ENCODE results near the gene CEP41. TPM values are rescaled to one million over a fixed set of nuclear protein-coding genes. Genes with fewer than 3 reads are reported as not detected.
A peak's percentile ranks its signal among the peaks of the same experiment; 100 is the strongest.
"Not testable (repeated sequence)": the region's sequence is repeated elsewhere in the genome, so short reads cannot be mapped to it uniquely, and the experiment has no call there.

The CEP41 gene
- polyA plus RNA-seq, 6 donors from 2014 or later, result 6.2 to 20.7 (median 10.3) TPM

DNA sequence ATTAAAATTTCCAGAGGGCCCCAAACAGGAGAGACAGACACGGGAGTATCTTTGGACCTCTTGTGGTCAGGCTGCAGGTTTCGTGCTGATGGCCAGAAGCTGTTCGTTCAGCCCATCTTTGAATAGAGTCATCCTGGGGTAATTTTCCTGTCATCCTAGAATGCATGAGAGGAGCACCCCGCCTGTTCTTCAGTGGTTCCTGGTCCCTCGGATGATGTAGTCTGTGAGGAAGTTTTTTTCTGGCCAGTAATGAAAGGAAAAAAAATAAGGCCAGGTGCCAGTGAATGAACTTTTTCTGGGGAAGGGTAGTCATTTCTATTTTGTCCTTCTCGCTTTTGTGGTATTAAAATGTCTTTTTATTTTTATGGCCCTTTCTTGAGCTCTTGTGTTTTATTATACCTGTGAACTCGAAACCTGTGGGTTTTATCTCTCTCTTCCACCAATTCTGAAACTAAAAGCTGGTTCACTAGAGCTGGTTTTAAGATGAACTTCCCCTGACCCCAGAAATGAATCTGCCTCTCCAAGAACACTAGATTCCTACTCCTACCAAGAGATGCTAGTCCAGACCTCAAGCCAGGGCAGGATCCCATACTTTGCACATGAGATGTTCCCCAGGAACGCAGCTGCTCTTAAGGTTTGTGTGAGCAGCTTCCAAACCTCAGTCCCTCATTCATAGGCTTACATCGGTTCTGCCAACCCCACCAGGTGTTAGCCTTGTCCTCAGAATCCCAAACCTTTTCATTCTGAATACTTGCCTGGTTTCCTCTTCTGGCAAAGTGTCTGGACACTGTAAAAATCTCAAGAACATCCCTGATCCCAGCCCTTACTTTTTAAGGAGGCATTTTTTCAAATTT lies 35.7 kb upstream of the CEP41 start:
- peaks cover 0 to 9% (median 2%) of the 10 kb centered on the region in 7 donors for H3K9me3 Mint-ChIP-seq
- ATAC-seq (ENCODE audit: low read depth in 2 of 2) (no peak), DNase-seq (no peak)
- no peak overlapping the region for H3K27ac Mint-ChIP-seq
- H3K27me3 Mint-ChIP-seq, result peaks cover 0 to 8% (median 0%) of the 10 kb centered on the region in 3 donors
- H3K4me3 Mint-ChIP-seq, result peak overlapping the region in 1 of 8 donors; percentile 38
- peaks cover 15 to 24% (median 24%) of the 10 kb centered on the region in 3 donors for H3K4me1 Mint-ChIP-seq
- no peaks in the 10 kb centered on the region for H3K36me3 Mint-ChIP-seq

DNA sequence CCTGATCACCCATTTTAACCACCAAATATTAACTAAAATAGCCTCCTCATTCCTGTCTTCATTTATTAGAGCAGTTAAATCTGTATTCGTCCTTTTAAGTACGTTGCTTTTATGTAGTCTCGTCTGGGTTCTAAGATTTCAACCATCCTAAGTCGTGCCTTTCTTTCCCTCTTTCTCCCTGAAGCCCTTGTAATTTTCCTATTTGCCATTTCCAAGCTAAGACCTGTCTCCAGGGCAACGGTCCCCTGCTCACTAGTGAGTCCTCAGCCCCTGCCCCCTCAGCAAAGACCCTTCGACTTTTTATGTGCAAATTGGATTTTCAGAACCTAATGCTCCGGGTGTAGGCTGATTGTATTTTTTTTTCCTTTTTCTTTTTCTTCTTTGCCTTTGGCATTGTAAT lies 35.0 kb upstream of the CEP41 start:
- no peaks in the 10 kb centered on the region for H3K36me3 Mint-ChIP-seq
- H3K27ac Mint-ChIP-seq, result peak overlapping the region in 1 of 6 donors; percentile 25
- no peak overlapping the region for H3K4me3 Mint-ChIP-seq
- H3K9me3 Mint-ChIP-seq, result peaks cover 0 to 9% (median 2%) of the 10 kb centered on the region in 7 donors
- DNase-seq, result no peak
- ATAC-seq (ENCODE audit: low read depth in 2 of 2), result no peak
- peaks cover 0 to 8% (median 0%) of the 10 kb centered on the region in 3 donors for H3K27me3 Mint-ChIP-seq
- H3K4me1 Mint-ChIP-seq, result peaks cover 15 to 25% (median 24%) of the 10 kb centered on the region in 3 donors

GRCh38 chr7:130473876-130474275 lies 33.1 kb upstream of the CEP41 start:
- no peak for ATAC-seq (ENCODE audit: low read depth in 2 of 2)
- H3K4me1 Mint-ChIP-seq, result peaks cover 15 to 25% (median 24%) of the 10 kb centered on the region in 3 donors
- no peak overlapping the region for H3K27ac Mint-ChIP-seq
- H3K9me3 Mint-ChIP-seq, result peaks cover 0 to 9% (median 2%) of the 10 kb centered on the region in 7 donors
- H3K36me3 Mint-ChIP-seq, result no peaks in the 10 kb centered on the region
- peak overlapping the region in 1 of 8 donors; percentile 17 for H3K4me3 Mint-ChIP-seq
- peaks cover 0 to 5% (median 0%) of the 10 kb centered on the region in 3 donors for H3K27me3 Mint-ChIP-seq
- DNase-seq, result no peak

- Mint-ChIP-seq H3K27me3 (peaks cover 0 to 8% (median 5%) of the 10 kb centered on the region in 3 donors), H3K4me3 (peak overlapping the region in 1 of 8 donors; percentile 14), H3K4me1 (peaks cover 15 to 25% (median 24%) of the 10 kb centered on the region in 3 donors), H3K9me3 (peaks cover 0 to 5% (median 0%) of the 10 kb centered on the region in 7 donors), H3K36me3 (no peaks in the 10 kb centered on the region), H3K27ac (no peak overlapping the region)
- DNase-seq, result no peak
- peak; percentile 58 to 72 for ATAC-seq (ENCODE audit: low read depth in 2 of 2)
These were observed 32.5 kb upstream of the CEP41 start for GRCh38 chr7:130473289-130473688.

- H3K4me3 Mint-ChIP-seq, result peak overlapping the region in 1 of 8 donors; percentile 1
- H3K9me3 Mint-ChIP-seq, result peaks cover 0 to 2% (median 0%) of the 10 kb centered on the region in 7 donors
- H3K27ac Mint-ChIP-seq, result peak overlapping the region in 1 of 6 donors; percentile 88
- ATAC-seq (ENCODE audit: low read depth in 2 of 2), result no peak
- peaks cover 4 to 9% (median 7%) of the 10 kb centered on the region in 3 donors for H3K27me3 Mint-ChIP-seq
- H3K36me3 Mint-ChIP-seq, result no peaks in the 10 kb centered on the region
- H3K4me1 Mint-ChIP-seq, result peaks cover 15 to 25% (median 24%) of the 10 kb centered on the region in 3 donors
- no peak for DNase-seq
These were observed 31.2 kb upstream of the CEP41 start for GRCh38 chr7:130471974-130472373.

GRCh38 chr7:130468612-130469011 lies 27.8 kb upstream of the CEP41 start:
- Mint-ChIP-seq H3K36me3 (no peaks in the 10 kb centered on the region), H3K4me1 (peaks cover 8 to 15% (median 15%) of the 10 kb centered on the region in 3 donors), H3K9me3 (peaks cover 0 to 12% (median 0%) of the 10 kb centered on the region in 7 donors), H3K27ac (no peak overlapping the region), H3K27me3 (peaks cover 4 to 9% (median 7%) of the 10 kb centered on the region in 3 donors), H3K4me3 (no peak overlapping the region)
- DNase-seq, result no peak
- no peak for ATAC-seq (ENCODE audit: low read depth in 2 of 2)

DNA sequence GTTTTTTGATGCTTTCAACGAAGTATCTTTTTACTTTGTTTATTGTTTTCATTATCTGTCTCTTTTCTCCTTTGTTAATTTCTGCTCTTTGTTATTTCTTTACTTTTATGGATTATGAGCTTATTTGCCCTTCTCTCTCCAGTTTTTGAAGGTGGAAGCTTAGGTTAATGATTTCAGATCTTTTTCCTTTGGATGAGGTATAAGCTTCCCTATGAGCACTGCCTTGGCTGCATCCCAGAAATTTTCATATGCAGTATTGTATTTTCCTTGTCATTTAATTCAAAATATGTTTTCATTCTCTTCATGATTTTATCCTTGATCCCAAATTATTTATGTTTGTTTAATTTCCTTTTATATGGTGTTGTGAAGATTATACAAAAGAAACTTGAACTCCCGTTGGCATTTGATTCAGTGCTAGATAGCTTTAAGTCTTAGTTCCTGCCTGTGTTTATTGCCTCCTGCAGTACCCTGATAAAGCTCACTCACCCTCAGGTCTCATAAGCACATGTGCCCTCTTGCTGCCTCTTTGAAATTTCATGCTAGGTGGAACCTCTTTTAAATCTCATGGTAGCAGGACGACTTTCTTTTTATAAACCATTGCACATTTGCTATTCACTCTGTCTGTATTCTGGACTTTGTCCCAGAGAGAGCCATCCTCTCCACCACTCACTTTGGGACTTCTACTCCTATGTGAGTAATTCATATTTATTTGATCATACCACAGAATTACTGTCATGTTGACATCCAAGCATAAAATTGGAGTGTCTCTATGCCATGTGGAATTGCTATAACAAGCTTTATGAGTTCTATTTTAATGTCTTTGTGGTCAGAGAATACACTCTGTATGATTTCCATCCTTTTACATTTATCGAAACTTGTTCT lies 23.0 kb upstream of the CEP41 start:
- H3K4me3 Mint-ChIP-seq, result no peak overlapping the region
- DNase-seq (no peak), ATAC-seq (ENCODE audit: low read depth in 2 of 2) (no peak)
- no peaks in the 10 kb centered on the region for H3K4me1 Mint-ChIP-seq
- H3K27me3 Mint-ChIP-seq, result peaks cover 4 to 7% (median 4%) of the 10 kb centered on the region in 3 donors
- no peaks in the 10 kb centered on the region for H3K36me3 Mint-ChIP-seq
- H3K9me3 Mint-ChIP-seq, result peaks cover 0 to 25% (median 11%) of the 10 kb centered on the region in 7 donors
- no peak overlapping the region for H3K27ac Mint-ChIP-seq

GRCh38 chr7:130461272-130461671 lies 20.5 kb upstream of the CEP41 start:
- peaks cover 5 to 8% (median 6%) of the 10 kb centered on the region in 3 donors for H3K4me1 Mint-ChIP-seq
- H3K9me3 Mint-ChIP-seq, result peaks cover 0 to 31% (median 12%) of the 10 kb centered on the region in 7 donors
- DNase-seq, result no peak
- H3K36me3 Mint-ChIP-seq, result no peaks in the 10 kb centered on the region
- no peak overlapping the region for H3K27ac Mint-ChIP-seq
- no peak for ATAC-seq (ENCODE audit: low read depth in 2 of 2)
- H3K4me3 Mint-ChIP-seq, result no peak overlapping the region
- no peaks in the 10 kb centered on the region for H3K27me3 Mint-ChIP-seq

DNA sequence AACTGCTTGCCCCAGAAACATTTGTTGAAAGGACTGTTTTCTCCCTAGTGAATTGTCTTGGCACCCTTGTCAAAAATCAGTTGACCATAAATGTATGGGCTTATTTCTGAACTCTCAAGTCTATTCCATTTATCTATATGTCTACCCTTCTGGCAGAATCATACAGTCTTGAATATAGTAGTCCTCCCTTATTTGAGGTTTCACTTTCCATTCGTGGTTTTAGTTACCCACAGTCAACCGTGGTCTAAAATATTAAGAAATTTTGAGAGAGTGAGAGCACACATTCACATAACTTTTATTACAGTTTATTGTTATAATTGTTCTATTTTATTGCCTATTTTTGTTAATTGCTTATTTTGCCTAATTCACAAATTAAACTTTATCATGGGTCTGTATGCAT lies 17.4 kb upstream of the CEP41 start:
- H3K27me3 Mint-ChIP-seq, result no peaks in the 10 kb centered on the region
- DNase-seq, result no peak
- H3K4me1 Mint-ChIP-seq, result peaks cover 5 to 8% (median 6%) of the 10 kb centered on the region in 3 donors
- H3K36me3 Mint-ChIP-seq, result no peaks in the 10 kb centered on the region
- peak overlapping the region in 5 of 8 donors; percentile 2 to 57 (median 27) for H3K4me3 Mint-ChIP-seq
- H3K27ac Mint-ChIP-seq, result peak overlapping the region in 2 of 6 donors; percentile 34 to 74
- H3K9me3 Mint-ChIP-seq, result peaks cover 0 to 19% (median 7%) of the 10 kb centered on the region in 7 donors
- peak; percentile 39 to 52 for ATAC-seq (ENCODE audit: low read depth in 2 of 2)

GRCh38 chr7:130454959-130455358 lies 14.1 kb upstream of the CEP41 start:
- Mint-ChIP-seq H3K4me3 (no peak overlapping the region), H3K9me3 (peaks cover 0 to 18% (median 7%) of the 10 kb centered on the region in 7 donors), H3K4me1 (peaks cover 5 to 8% (median 6%) of the 10 kb centered on the region in 3 donors), H3K27me3 (peaks cover 0 to 4% (median 0%) of the 10 kb centered on the region in 3 donors), H3K27ac (no peak overlapping the region), H3K36me3 (no peaks in the 10 kb centered on the region)
- ATAC-seq (ENCODE audit: low read depth in 2 of 2) (no peak), DNase-seq (no peak)

- peaks cover 4 to 7% (median 6%) of the 10 kb centered on the region in 3 donors for H3K27me3 Mint-ChIP-seq
- no peak overlapping the region for H3K4me3 Mint-ChIP-seq
These were observed 12.1 kb upstream of the CEP41 start for GRCh38 chr7:130452951-130453350.

GRCh38 chr7:130451344-130451743 lies 10.5 kb upstream of the CEP41 start:
- not testable (repeated sequence) for ATAC-seq (ENCODE audit: low read depth in 2 of 2)

More at GRCh38 chr7:130452951-130453350, 12.1 kb upstream of the CEP41 start:
- H3K27ac Mint-ChIP-seq, result no peak overlapping the region
- peaks cover 6 to 7% of the 10 kb centered on the region in 2 donors for H3K36me3 Mint-ChIP-seq
- ATAC-seq (ENCODE audit: low read depth in 2 of 2) (no peak), DNase-seq (no peak)
- peaks cover 0 to under 1% (median 0%) of the 10 kb centered on the region in 3 donors for H3K4me1 Mint-ChIP-seq
- peaks cover 4 to 8% (median 5%) of the 10 kb centered on the region in 7 donors for H3K9me3 Mint-ChIP-seq

GRCh38 chr7:130446259-130446658 lies 5.4 kb upstream of the CEP41 start:
- no peak overlapping the region for H3K27ac Mint-ChIP-seq
- no peak for DNase-seq
- no peak overlapping the region for H3K4me3 Mint-ChIP-seq
- peaks cover 6 to 8% of the 10 kb centered on the region in 2 donors for H3K36me3 Mint-ChIP-seq
- H3K27me3 Mint-ChIP-seq, result peaks cover 7 to 21% (median 12%) of the 10 kb centered on the region in 3 donors
- peaks cover 0 to 3% (median 2%) of the 10 kb centered on the region in 3 donors for H3K4me1 Mint-ChIP-seq
- ATAC-seq (ENCODE audit: low read depth in 2 of 2), result no peak
- H3K9me3 Mint-ChIP-seq, result peaks cover 2 to 13% (median 7%) of the 10 kb centered on the region in 7 donors

More at GRCh38 chr7:130451344-130451743, 10.5 kb upstream of the CEP41 start:
- Mint-ChIP-seq H3K9me3 (peaks cover 4 to 13% (median 7%) of the 10 kb centered on the region in 7 donors), H3K27me3 (peaks cover 4 to 13% (median 6%) of the 10 kb centered on the region in 3 donors)
- not testable (repeated sequence) for H3K4me3 Mint-ChIP-seq, H3K27ac Mint-ChIP-seq, H3K4me1 Mint-ChIP-seq, H3K36me3 Mint-ChIP-seq, DNase-seq

Data from naive B cell (primary cell).